K562 (cell line): ENCODE results near the gene KXD1. TPM values are rescaled to one million over a fixed set of nuclear protein-coding genes. Genes with fewer than 3 reads are reported as not detected.

Experiments used
- ADNP ChIP-seq: fragments of 200-800 bp; sonication (Bioruptor generic); IDR thresholded peaks from 2 replicates; pipeline ENCODE4 v1.6.1; 2016; ENCODE audit warnings: missing genetic modification characterization, missing compliant biosample characterization
- E2F6 ChIP-seq, 2 experiments: IDR thresholded peaks; 2 replicates each; pipeline ENCODE4 v1.6.1; 2011; ENCODE audit warnings: borderline replicate concordance in 1 of 2, control low read depth in 1 of 2, low read depth in 1 of 2, low read length in 1 of 2, mild to moderate bottlenecking in 1 of 2, mixed read lengths in 1 of 2, moderate library complexity in 1 of 2; ENCODE audit not compliant: insufficient read depth in 1 of 2, insufficient read length in 1 of 2, poor library complexity in 1 of 2, severe bottlenecking in 1 of 2; ENCODE audit errors: extremely low read depth in 1 of 2
- ETS1 ChIP-seq: conservative IDR thresholded peaks from 2 replicates; pipeline ENCODE4 v1.6.1; 2011; ENCODE audit warnings: low read depth, mild to moderate bottlenecking, low read length; ENCODE audit not compliant: control insufficient read depth
- HNRNPLL ChIP-seq: fragments of 200-400 bp; formaldehyde crosslinking; IDR thresholded peaks from 2 replicates; pipeline ENCODE4 v1.6.1; 2017; ENCODE audit warnings: low read length, low read depth, mild to moderate bottlenecking; ENCODE audit not compliant: poor library complexity, severe bottlenecking
- MAZ ChIP-seq, 2 experiments: fragments of 450-650 bp in 1 of 2; sonication (generic) in 1 of 2; formaldehyde crosslinking; IDR thresholded peaks in 1 of 2; conservative IDR thresholded peaks in 1 of 2; 2 replicates each; pipeline versions ENCODE4 v1.4.0 to v1.5.0; 2020; ENCODE audit warnings: mild to moderate bottlenecking in 1 of 2, missing genetic modification reagents in 1 of 2
- NKRF ChIP-seq: fragments of 450-650 bp; IDR thresholded peaks from 2 replicates; pipeline ENCODE4 v1.6.1; 2016; ENCODE audit warnings: borderline replicate concordance
- PATZ1 ChIP-seq: fragments of 250-450 bp; sonication (Bioruptor Pico); IDR thresholded peaks from 2 replicates; pipeline ENCODE4 v1.5.0; 2020; ENCODE audit warnings: mild to moderate bottlenecking, borderline replicate concordance
- REST ChIP-seq, 2 experiments: fragments of 450-650 bp; formaldehyde crosslinking in 1 of 2; IDR thresholded peaks; 2 replicates each; pipeline versions ENCODE4 v1.4.0 to v1.6.1; 2014 to 2020; ENCODE audit warnings: mild to moderate bottlenecking in 2 of 2, borderline replicate concordance in 1 of 2, low read depth in 1 of 2
- SP1 ChIP-seq: sonication (generic); formaldehyde crosslinking; IDR thresholded peaks from 2 replicates; pipeline ENCODE4 v1.8.1; 2022; ENCODE audit warnings: mild to moderate bottlenecking, missing genetic modification reagents
- polyA plus RNA-seq, 8 experiments: library from polyadenylated mRNA; depleted of rRNA in 4 of 8; stranded (reverse) in 5 of 8; unstranded in 3 of 8; fragments of >200 nt; fragmentation: Nextera tagmentation in 2 of 8; fragmentation: Illumina TruSeq in 1 of 8; extraction: Ambion mirVana in 2 of 8; extraction: Trizol in 1 of 8; gene quantifications; 2 replicates each; pipeline versions ENCODE4 v1.2.1 to v1.2.3, GENCODE V29; 2011 to 2014; ENCODE audit warnings: inconsistent platforms in 1 of 8, missing spikeins in 1 of 8
- total RNA-seq, 7 experiments: library from RNA; depleted of rRNA in 6 of 7; stranded (reverse); fragments of >200 nt in 6 of 7; fragmentation: Illumina TruSeq in 2 of 7; extraction: Trizol in 2 of 7; gene quantifications; 2 replicates each; pipeline versions ENCODE4 v1.2.1 to v1.2.3, GENCODE V29; 2011 to 2021; ENCODE audit warnings: low replicate concordance in 1 of 7

The KXD1 gene
- total and polyA plus RNA-seq, 9 of the 15 experiments (the other 6 are each of a cell fraction or from before 2014, with no cell fraction given), result 21.9 to 210 (median 118) TPM

- TF ChIP-seq ETS1, result peak; percentile 97
- TF ChIP-seq SP1 (CRISPR knock-in tag), result peak; percentile 99
- TF ChIP-seq ADNP, result no peak
- TF ChIP-seq REST (IDR thresholded peaks at IDR 0.05; ENCODE audit: borderline replicate concordance), result peak; percentile 59
- TF ChIP-seq REST (CRISPR knock-in tag; IDR thresholded peaks at IDR 0.05; ENCODE audit: low read depth), result 0 out of 2 replicates have a peak, but pooled peaks have one; percentile 30
- peak; percentile 79 for TF ChIP-seq HNRNPLL
- peak; percentile 90; the same call in 1 of the 2 replicates for TF ChIP-seq NKRF
- TF ChIP-seq MAZ (CRISPR knock-in tag; conservative IDR thresholded peaks at IDR 0.05 in 1 of 2, IDR thresholded peaks at IDR 0.05 in 1 of 2), result peak; percentile 96
- TF ChIP-seq PATZ1 (CRISPR knock-in tag), result no peak
- peak; percentile 61 to 68 for TF ChIP-seq E2F6 (IDR thresholded peaks at IDR 0.05; ENCODE audit: borderline replicate concordance in 1 of 2, extremely low read depth in 1 of 2, insufficient read depth in 1 of 2, insufficient read length in 1 of 2, low read depth in 1 of 2, low read length in 1 of 2, poor library complexity in 1 of 2, severe bottlenecking in 1 of 2)
Measured at GRCh38 chr19:18571564-18572344, 14.1 kb downstream of the KXD1 start, which contains the start of gene UBA52 (continued).
